WTC11 (cell line): ENCODE results near the gene ADAMTS2. TPM values are rescaled to one million over a fixed set of nuclear protein-coding genes. Genes with fewer than 3 reads are reported as not detected.

ENCODE experiments used
- ATAC-seq: fragments of 200-7000 bp; cut with Tn5 transposase; 2 replicates; pipeline ENCODE4 v1.10.0; 2021; ENCODE audit warnings: mild to moderate bottlenecking, moderate library complexity
- CTCF ChIA-PET: fragments of 300-600 bp; sonication (Branson Sonifier 250); formaldehyde crosslinking; loops from one replicate; lab custom pipeline; 2021; ENCODE audit warnings: antibody characterized with exemption; lab: Charles Lee
- POLR2A ChIA-PET: fragments of 350-600 bp; sonication (Branson Sonifier 250); formaldehyde crosslinking; loops from one replicate; lab custom pipeline; 2021; ENCODE audit warnings: antibody characterized with exemption; lab: Charles Lee
- DNase-seq: peaks from one replicate; pipeline ENCODE4 v3.0.0; 2021; ENCODE audit warnings: low spot score
- H3K27ac Mint-ChIP-seq: 2 replicates; pipeline ENCODE4 v1.8.0; 2021; ENCODE audit warnings: mixed read lengths
- H3K27me3 Mint-ChIP-seq: 2 replicates; pipeline ENCODE4 v1.8.0; 2021; ENCODE audit warnings: low read depth, mild to moderate bottlenecking, moderate library complexity, mixed read lengths
- H3K36me3 Mint-ChIP-seq: 2 replicates; pipeline ENCODE4 v1.8.0; 2021; ENCODE audit warnings: mixed read lengths
- H3K4me1 Mint-ChIP-seq: 2 replicates; pipeline ENCODE4 v1.8.0; 2022; ENCODE audit warnings: mixed read lengths
- H3K4me3 Mint-ChIP-seq: 2 replicates; pipeline ENCODE4 v1.8.0; 2021; ENCODE audit warnings: mild to moderate bottlenecking, moderate library complexity, mixed read lengths
- H3K9me3 Mint-ChIP-seq: 2 replicates; pipeline ENCODE4 v1.8.0; 2021; ENCODE audit warnings: mixed read lengths
- AFF4 ChIP-seq: sonication (generic); formaldehyde crosslinking; IDR thresholded peaks from 2 replicates; pipeline ENCODE4 v1.8.1; 2023; ENCODE audit warnings: mild to moderate bottlenecking, missing genetic modification reagents, borderline replicate concordance
- AR ChIP-seq: fragments of 250-450 bp; sonication (Bioruptor Pico); IDR thresholded peaks from 2 replicates; pipeline ENCODE4 v1.9.0; 2021; ENCODE audit warnings: mild to moderate bottlenecking
- ARID4B ChIP-seq: sonication (generic); formaldehyde crosslinking; IDR thresholded peaks from 2 replicates; pipeline ENCODE4 v1.8.0; 2023; ENCODE audit warnings: missing genetic modification reagents, mild to moderate bottlenecking, borderline replicate concordance
- CREM ChIP-seq: sonication (generic); formaldehyde crosslinking; IDR thresholded peaks from 2 replicates; pipeline ENCODE4 v1.8.1; 2022; ENCODE audit warnings: mild to moderate bottlenecking, missing genetic modification reagents, moderate library complexity
- ERG ChIP-seq: fragments of 250-450 bp; sonication (Bioruptor Pico); IDR thresholded peaks from 2 replicates; pipeline ENCODE4 v1.8.0; 2021; ENCODE audit warnings: mild to moderate bottlenecking
- FOXJ3 ChIP-seq: sonication (generic); formaldehyde crosslinking; IDR thresholded peaks from 2 replicates; pipeline ENCODE4 v1.9.0; 2021; ENCODE audit warnings: missing genetic modification reagents, mild to moderate bottlenecking, borderline replicate concordance
- FOXK1 ChIP-seq: sonication (generic); formaldehyde crosslinking; IDR thresholded peaks from 2 replicates; pipeline ENCODE4 v1.8.0; 2022; ENCODE audit warnings: mild to moderate bottlenecking, moderate library complexity, missing genetic modification reagents
- GABPB1 ChIP-seq: sonication (generic); formaldehyde crosslinking; IDR thresholded peaks from 2 replicates; pipeline ENCODE4 v1.8.1; 2023; ENCODE audit warnings: mild to moderate bottlenecking, missing genetic modification reagents
- JAZF1 ChIP-seq: fragments of 250-450 bp; sonication (Bioruptor Pico); IDR thresholded peaks from 2 replicates; pipeline ENCODE4 v1.9.0; 2021; ENCODE audit warnings: moderate library complexity, mild to moderate bottlenecking, inconsistent platforms
- NR3C1 ChIP-seq: sonication (generic); formaldehyde crosslinking; conservative IDR thresholded peaks from 2 replicates; pipeline ENCODE4 v1.8.1; 2023; ENCODE audit warnings: low read depth, mild to moderate bottlenecking, missing genetic modification reagents
- OVOL2 ChIP-seq: fragments of 250-450 bp; sonication (Bioruptor Pico); IDR thresholded peaks from 2 replicates; pipeline ENCODE4 v1.9.0; 2021; ENCODE audit warnings: mild to moderate bottlenecking, borderline replicate concordance
- RELA ChIP-seq: sonication (generic); formaldehyde crosslinking; IDR thresholded peaks from 2 replicates; pipeline ENCODE4 v1.8.1; 2022; ENCODE audit warnings: missing genetic modification reagents, mild to moderate bottlenecking, borderline replicate concordance
- STAT6 ChIP-seq: sonication (generic); formaldehyde crosslinking; conservative IDR thresholded peaks from 2 replicates; pipeline ENCODE4 v1.8.1; 2023; ENCODE audit warnings: mild to moderate bottlenecking, low read depth, missing genetic modification reagents, moderate library complexity
- ZMAT4 ChIP-seq: fragments of 250-450 bp; sonication (Bioruptor Pico); IDR thresholded peaks from 2 replicates; pipeline ENCODE4 v1.9.0; 2021; ENCODE audit warnings: mild to moderate bottlenecking
- ZNF121 ChIP-seq: sonication (generic); formaldehyde crosslinking; IDR thresholded peaks from 2 replicates; pipeline ENCODE4 v1.8.0; 2023; ENCODE audit warnings: missing genetic modification reagents
- ZNF138 ChIP-seq: sonication (generic); formaldehyde crosslinking; conservative IDR thresholded peaks from 2 replicates; pipeline ENCODE4 v1.8.1; 2022; ENCODE audit warnings: mild to moderate bottlenecking, moderate library complexity, missing genetic modification reagents
- ZNF317 ChIP-seq: sonication (generic); formaldehyde crosslinking; IDR thresholded peaks from 2 replicates; pipeline ENCODE4 v1.8.1; 2023; ENCODE audit warnings: low read depth, mild to moderate bottlenecking, moderate library complexity, missing genetic modification reagents, borderline replicate concordance
- ZNF396 ChIP-seq: fragments of 250-450 bp; sonication (Bioruptor Pico); IDR thresholded peaks from 2 replicates; pipeline ENCODE4 v1.8.0; 2021; ENCODE audit warnings: mild to moderate bottlenecking, moderate library complexity, borderline replicate concordance
- total RNA-seq: library from RNA; stranded (reverse); gene quantifications from 3 replicates; pipeline ENCODE4 v1.2.3, GENCODE V29; 2021

The ADAMTS2 gene
- total RNA-seq, 1 experiment from 2014 or later, result 11.2 TPM

GRCh38 chr5:179316111-179316551, 29.1 kb downstream of the ADAMTS2 start:
- Mint-ChIP-seq H3K9me3 (peaks cover 14% of the 10 kb centered on the region), H3K36me3 (no peaks in the 10 kb centered on the region; the same call in 1 of the 2 replicates), H3K4me3 (no peak overlapping the region), H3K27ac (no peak overlapping the region), H3K4me1 (0 out of 2 replicates have a peak, but pooled peaks cover 6% of the 10 kb centered on the region), H3K27me3 (no peaks in the 10 kb centered on the region)
- ATAC-seq (no peak), DNase-seq (no peak)
- TF ChIP-seq ZNF317 (CRISPR knock-in tag) (no peak), AR (CRISPR knock-in tag) (no peak), ERG (CRISPR knock-in tag) (no peak), ARID4B (CRISPR knock-in tag) (no peak), NR3C1 (CRISPR knock-in tag) (no peak), STAT6 (CRISPR knock-in tag) (no peak), RELA (CRISPR knock-in tag) (no peak), FOXK1 (no peak), ZNF121 (no peak), FOXJ3 (CRISPR knock-in tag) (no peak), AFF4 (no peak), ZNF396 (CRISPR knock-in tag) (no peak), OVOL2 (no peak), GABPB1 (CRISPR knock-in tag) (no peak), JAZF1 (CRISPR knock-in tag) (no peak), ZNF138 (CRISPR knock-in tag) (no peak), ZMAT4 (CRISPR knock-in tag) (no peak), CREM (CRISPR knock-in tag) (no peak)
- ChIA-PET CTCF (interaction anchor here (0.6 kb wide), 1 partner anchor 248 kb away, joined by 3 read pairs; no protein-coding TSS in a partner anchor), POLR2A (no interaction called here)
